Superior temporal gyrus (tissue), 1 donor: ENCODE measurements around the gene OLA1.

ENCODE experiments used
- DNase-seq: peaks from one replicate; pipeline ENCODE4 v3.0.0-alpha.2; 2016; ENCODE audit errors: extremely low spot score

Gene OLA1

GRCh38 chr2:174121175-174121574 is 127.2 kb downstream of the OLA1 start:
- no peak for DNase-seq

- DNase-seq: no peak
These were observed 128.0 kb downstream of the OLA1 start for GRCh38 chr2:174120346-174120745.

- no peak for DNase-seq
These were observed 130.1 kb downstream of the OLA1 start for GRCh38 chr2:174117951-174118930.

GRCh38 chr2:174112073-174112472 is 136.3 kb downstream of the OLA1 start:
- no peak for DNase-seq

- DNase-seq: no peak
These were observed 139.8 kb downstream of the OLA1 start for GRCh38 chr2:174108579-174108978.

GRCh38 chr2:174106736-174107135 is 141.6 kb downstream of the OLA1 start:
- DNase-seq: no peak

GRCh38 chr2:174094542-174094941 is 153.8 kb downstream of the OLA1 start:
- DNase-seq: no peak

GRCh38 chr2:174090476-174090875 is 157.9 kb downstream of the OLA1 start:
- DNase-seq: no peak

GRCh38 chr2:174088706-174089460 is 159.4 kb downstream of the OLA1 start:
- no peak for DNase-seq

GRCh38 chr2:174086708-174087107 is 161.6 kb downstream of the OLA1 start:
- DNase-seq: no peak

- no peak for DNase-seq
These were observed 162.6 kb downstream of the OLA1 start for GRCh38 chr2:174085781-174086180.

- no peak for DNase-seq
These were observed 164.4 kb downstream of the OLA1 start for GRCh38 chr2:174083843-174084458.

- no peak for DNase-seq
These were observed 167.6 kb downstream of the OLA1 start for GRCh38 chr2:174080672-174081121.

- peak; percentile 40 for DNase-seq
These were observed 170.1 kb downstream of the OLA1 start for GRCh38 chr2:174078275-174078674.

- no peak for DNase-seq
These were observed 171.4 kb downstream of the OLA1 start for GRCh38 chr2:174076975-174077374.

- no peak for DNase-seq
These were observed 172.3 kb downstream of the OLA1 start for GRCh38 chr2:174076040-174076439.

GRCh38 chr2:174074831-174075230 is 173.5 kb downstream of the OLA1 start:
- DNase-seq: no peak

- no peak for DNase-seq
These were observed 175.5 kb downstream of the OLA1 start for GRCh38 chr2:174072857-174073256.

GRCh38 chr2:174072069-174072468 is 176.3 kb downstream of the OLA1 start:
- no peak for DNase-seq

- DNase-seq: no peak
These were observed 177.0 kb downstream of the OLA1 start for GRCh38 chr2:174071321-174071720.

GRCh38 chr2:174070281-174070680 is 178.1 kb downstream of the OLA1 start:
- DNase-seq: no peak

- DNase-seq: no peak
These were observed 180.5 kb downstream of the OLA1 start for GRCh38 chr2:174067815-174068214.
